GM21528 (cell line): ENCODE results near the gene ARHGAP18.

ENCODE experiments used
- ATAC-seq: cut with Tn5 transposase; IDR thresholded peaks from one replicate; pipeline ENCODE4 v1.9.1; 2021; ENCODE audit warnings: mild to moderate bottlenecking, moderate library complexity; ENCODE audit not compliant: unreplicated experiment, low FRiP score

The ARHGAP18 gene

GRCh38 chr6:129672881-129673631 is 36.9 kb downstream of the ARHGAP18 start:
- peak; percentile 81 for ATAC-seq

- peak; percentile 14 for ATAC-seq
These were observed 37.7 kb downstream of the ARHGAP18 start for GRCh38 chr6:129672341-129672682.

DNA sequence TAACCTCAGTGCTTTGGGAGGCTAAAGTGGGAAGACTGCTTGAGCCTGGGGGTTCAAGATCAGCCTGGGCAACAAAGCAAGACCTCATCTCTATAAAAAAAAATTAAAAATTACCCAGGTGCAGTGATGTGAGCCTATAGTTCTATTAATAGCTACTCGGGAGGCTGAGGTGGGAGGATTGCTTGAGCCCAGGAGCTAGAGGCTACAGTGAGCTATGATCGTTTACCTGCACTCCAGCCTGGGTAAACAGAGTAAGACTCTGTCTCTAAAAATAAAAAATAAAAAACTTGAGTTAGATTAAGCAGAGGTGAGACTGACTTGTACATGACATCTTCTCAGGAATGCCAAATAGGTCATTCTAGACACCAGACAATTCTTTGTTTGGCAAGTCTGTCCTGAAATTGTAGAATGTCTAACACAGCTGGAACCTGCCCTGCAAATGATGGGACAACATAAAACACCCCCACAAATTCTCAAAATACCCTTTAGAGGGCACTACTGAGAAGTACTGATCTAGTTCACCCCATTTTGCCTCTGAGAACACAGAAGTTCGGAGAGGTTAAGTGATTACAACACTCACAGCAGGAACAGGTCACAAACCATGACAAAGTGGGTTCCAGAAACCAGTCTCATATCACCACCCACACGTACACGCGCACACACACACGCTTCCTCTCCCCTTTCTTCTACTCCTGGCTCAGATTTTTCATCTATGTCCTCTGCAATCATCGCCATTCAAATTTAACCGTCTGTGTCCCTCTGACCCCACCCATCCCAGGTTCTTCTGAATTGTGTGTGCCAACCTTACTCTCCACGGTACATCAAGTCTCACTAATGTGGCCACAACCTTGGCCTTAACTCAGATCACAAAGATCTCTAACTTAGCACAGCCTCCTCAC is 38.3 kb downstream of the ARHGAP18 start:
- peak; percentile 80 for ATAC-seq

DNA sequence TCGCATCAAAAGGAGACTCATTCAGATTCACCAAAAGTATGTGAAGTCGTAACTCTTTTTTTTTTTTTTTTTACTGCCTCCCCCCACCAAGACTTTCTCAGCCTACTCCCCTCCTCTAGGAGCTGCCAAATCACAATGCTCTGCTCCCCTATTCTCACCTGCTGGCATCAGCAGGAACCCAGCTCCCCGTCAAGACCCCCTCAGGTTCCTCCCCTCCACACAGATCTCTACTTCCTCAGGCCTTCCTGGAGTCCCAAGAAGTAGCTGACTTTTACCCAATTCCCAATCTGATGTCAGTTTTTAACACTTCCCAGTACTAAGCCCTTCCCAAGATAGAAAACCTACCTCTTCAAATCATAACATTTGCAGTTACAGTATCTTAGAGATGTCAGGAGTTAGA is 39.3 kb downstream of the ARHGAP18 start:
- ATAC-seq: no peak

GRCh38 chr6:129667621-129668020 is 42.4 kb downstream of the ARHGAP18 start:
- no peak for ATAC-seq

- no peak for ATAC-seq
These were observed 42.9 kb downstream of the ARHGAP18 start for GRCh38 chr6:129667034-129667433.

DNA sequence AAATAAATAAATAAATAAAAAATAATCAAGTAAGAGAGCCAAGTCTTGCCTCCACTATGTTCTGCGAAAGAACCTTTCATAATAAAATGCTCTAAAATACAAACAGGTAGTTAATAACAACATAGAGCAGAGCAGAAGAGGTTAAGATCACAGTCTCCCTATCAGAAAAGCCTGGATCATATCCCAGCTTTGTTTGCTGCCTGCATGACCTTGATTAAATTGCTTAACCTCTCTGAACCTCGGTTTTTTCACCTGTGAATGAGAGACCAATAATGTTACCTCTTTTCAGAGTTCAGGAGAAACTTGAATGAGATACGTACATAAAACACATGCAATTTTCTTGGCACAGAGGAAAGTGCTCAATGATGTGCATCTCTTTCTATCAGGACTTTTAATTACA is 44.4 kb downstream of the ARHGAP18 start:
- ATAC-seq: no peak

- no peak for ATAC-seq
These were observed 46.4 kb downstream of the ARHGAP18 start for GRCh38 chr6:129663531-129663930.

- peak; percentile 55 for ATAC-seq
These were observed 47.0 kb downstream of the ARHGAP18 start for GRCh38 chr6:129662980-129663431.

- peak; percentile 66 for ATAC-seq
These were observed 47.6 kb downstream of the ARHGAP18 start for GRCh38 chr6:129662406-129662766.

- ATAC-seq: peak; percentile 32
These were observed 48.2 kb downstream of the ARHGAP18 start for GRCh38 chr6:129661536-129662405.

- no peak for ATAC-seq
These were observed 49.7 kb downstream of the ARHGAP18 start for GRCh38 chr6:129660346-129660676.

GRCh38 chr6:129659590-129660345 is 50.2 kb downstream of the ARHGAP18 start:
- no peak for ATAC-seq

DNA sequence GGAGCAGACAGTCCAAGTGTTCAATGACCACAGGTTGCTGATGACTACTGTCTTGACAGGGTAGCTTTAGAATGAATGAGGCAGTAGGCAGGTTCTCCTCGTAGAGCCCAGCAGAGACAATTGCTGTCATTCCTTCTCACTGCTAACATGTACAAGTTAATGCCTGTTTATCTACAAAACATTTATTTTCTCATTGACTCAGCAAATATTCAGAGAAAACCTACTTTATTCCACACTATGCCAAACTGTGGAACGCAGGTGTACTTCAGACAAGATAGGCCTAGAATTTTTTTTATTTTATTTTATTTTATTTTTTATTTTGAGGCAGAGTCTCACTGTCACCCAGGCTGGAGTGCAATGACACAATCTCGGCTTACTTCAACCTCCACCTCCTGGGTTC is 50.8 kb downstream of the ARHGAP18 start:
- no peak for ATAC-seq

DNA sequence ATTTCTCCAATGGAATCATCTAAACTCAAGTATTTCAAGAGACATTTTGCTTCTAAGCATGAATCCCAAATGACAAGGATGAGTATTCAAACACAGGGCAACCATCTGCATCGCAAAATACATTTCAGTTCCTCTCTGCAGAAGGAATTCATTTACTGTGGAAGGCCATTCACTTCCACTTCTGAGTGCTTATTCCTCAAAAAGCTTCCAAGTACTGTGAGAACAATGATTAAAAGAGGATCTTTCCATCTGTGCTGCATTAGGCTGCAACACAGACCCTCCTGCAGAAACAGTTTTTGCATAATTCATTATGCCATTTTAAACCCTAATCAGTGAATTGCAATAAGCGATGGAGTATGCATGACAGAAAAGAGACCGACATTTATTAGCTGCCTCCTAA is 52.5 kb downstream of the ARHGAP18 start:
- no peak for ATAC-seq

- ATAC-seq: no peak
These were observed 54.6 kb downstream of the ARHGAP18 start for GRCh38 chr6:129655334-129655733.

DNA sequence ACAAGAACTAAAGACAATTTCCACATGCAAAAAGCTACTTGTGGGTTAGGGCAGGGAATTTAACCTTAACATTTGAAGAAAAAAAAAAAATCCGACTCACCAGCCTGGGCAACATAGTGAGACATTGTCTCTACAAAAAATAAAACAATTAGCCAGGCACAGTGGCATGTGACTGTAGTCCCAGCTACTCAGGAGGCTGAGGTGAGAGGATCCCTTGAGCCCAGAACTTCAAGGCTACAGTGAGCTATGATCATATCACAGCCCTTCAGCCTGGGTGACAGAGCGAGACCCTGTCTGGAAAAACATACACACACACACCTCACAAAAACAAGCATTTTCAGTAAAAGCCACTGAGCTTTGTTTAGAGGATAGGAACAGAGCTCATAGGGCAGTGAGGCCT is 56.2 kb downstream of the ARHGAP18 start:
- ATAC-seq: no peak

- ATAC-seq: no peak
These were observed 56.7 kb downstream of the ARHGAP18 start for GRCh38 chr6:129653229-129653628.

- ATAC-seq: no peak
These were observed 58.7 kb downstream of the ARHGAP18 start for GRCh38 chr6:129651291-129651691.

GRCh38 chr6:129648819-129649491 is 61.0 kb downstream of the ARHGAP18 start:
- ATAC-seq: no peak
